ENCODE results near the gene AP1S3.
A peak's percentile ranks its signal among the peaks of the same experiment; 100 is the strongest.

DNA sequence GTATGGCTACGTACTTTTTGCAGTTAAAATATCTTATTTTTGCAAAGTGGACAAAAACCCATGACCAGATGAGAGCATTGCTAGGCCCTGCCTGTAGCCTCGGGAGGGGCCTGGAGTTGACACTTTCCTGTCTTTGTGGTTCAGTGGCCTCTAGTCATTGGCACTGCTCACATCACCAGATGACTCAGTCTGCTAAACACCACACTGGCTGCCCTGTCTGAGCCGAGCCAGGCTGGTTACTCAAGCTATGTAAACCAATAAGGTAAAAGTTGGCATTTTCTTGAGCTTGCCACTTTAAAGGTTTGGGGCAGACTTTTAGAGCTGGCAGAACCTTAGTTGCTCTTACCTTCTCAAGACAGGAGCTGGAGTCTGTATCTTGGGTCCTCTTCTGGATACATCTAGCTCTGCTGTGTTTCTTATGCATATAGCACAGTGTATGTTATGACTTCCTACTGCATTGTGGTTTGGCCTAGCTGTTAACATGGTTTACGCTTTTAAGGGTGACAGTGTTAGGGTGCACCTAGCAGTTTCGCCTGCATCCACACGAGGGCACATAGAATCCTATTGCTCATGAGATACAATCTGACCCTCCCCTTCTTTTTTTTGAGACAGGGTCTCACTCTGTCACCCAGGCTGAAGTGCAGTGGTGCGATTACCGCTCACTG lies 76.4 kb downstream of the AP1S3 start:
- no peak for TF ChIP-seq EZH2 (IDR thresholded peaks at IDR 0.05; ENCODE audit: low read length, unreplicated experiment)
- TF ChIP-seq, protein P1, sequence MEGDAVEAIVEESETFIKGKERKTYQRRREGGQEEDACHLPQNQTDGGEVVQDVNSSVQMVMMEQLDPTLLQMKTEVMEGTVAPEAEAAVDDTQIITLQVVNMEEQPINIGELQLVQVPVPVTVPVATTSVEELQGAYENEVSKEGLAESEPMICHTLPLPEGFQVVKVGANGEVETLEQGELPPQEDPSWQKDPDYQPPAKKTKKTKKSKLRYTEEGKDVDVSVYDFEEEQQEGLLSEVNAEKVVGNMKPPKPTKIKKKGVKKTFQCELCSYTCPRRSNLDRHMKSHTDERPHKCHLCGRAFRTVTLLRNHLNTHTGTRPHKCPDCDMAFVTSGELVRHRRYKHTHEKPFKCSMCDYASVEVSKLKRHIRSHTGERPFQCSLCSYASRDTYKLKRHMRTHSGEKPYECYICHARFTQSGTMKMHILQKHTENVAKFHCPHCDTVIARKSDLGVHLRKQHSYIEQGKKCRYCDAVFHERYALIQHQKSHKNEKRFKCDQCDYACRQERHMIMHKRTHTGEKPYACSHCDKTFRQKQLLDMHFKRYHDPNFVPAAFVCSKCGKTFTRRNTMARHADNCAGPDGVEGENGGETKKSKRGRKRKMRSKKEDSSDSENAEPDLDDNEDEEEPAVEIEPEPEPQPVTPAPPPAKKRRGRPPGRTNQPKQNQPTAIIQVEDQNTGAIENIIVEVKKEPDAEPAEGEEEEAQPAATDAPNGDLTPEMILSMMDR (conservative IDR thresholded peaks at IDR 0.05; ENCODE audit: low read depth, low read length), result peak; percentile 62

All from PC-3 (cell line).